CD4-positive, alpha-beta T cell (primary cell): ENCODE results near the gene LPCAT3. TPM values are rescaled to one million over a fixed set of nuclear protein-coding genes. Genes with fewer than 3 reads are reported as not detected.

Source experiments
- ATAC-seq: fragments of 200-7000 bp; cut with Tn5 transposase; one replicate; pipeline ENCODE4 v1.10.0; 2022; ENCODE audit warnings: mild to moderate bottlenecking; ENCODE audit not compliant: poor library complexity
- CTCF ChIA-PET: fragments of 350-600 bp; sonication (Branson Sonifier 250); formaldehyde crosslinking; loops from one replicate; lab custom pipeline; 2021; ENCODE audit warnings: antibody characterized with exemption, inconsistent platforms; lab: Charles Lee
- POLR2A ChIA-PET: fragments of 350-600 bp; sonication (Branson Sonifier 250); formaldehyde crosslinking; loops from one replicate; lab custom pipeline; 2021; ENCODE audit warnings: antibody characterized with exemption, inconsistent platforms; lab: Charles Lee
- DNase-seq, 14 experiments: peaks; one replicate each; pipeline ENCODE4 v3.0.0-alpha.2; 2013 to 2020; ENCODE audit warnings: mixed read lengths in 2 of 14
- H3K27ac ChIP-seq, 2 donors: one replicate each; pipeline versions ENCODE4 v1.5.1 to v1.7.0; 2013; ENCODE audit warnings: low read length in 2 of 2, low read depth in 1 of 2, mild to moderate bottlenecking in 1 of 2
- H3K27me3 ChIP-seq, 2 experiments: 1 replicate in 1 of 2; 2 replicates in 1 of 2; pipeline versions ENCODE4 v1.6.1 to v1.7.0; 2013; ENCODE audit warnings: low read length in 2 of 2, control low read depth in 1 of 2, mild to moderate bottlenecking in 1 of 2, moderate library complexity in 1 of 2; ENCODE audit not compliant: insufficient read depth in 2 of 2, control insufficient read depth in 1 of 2
- H3K36me3 ChIP-seq: one replicate; pipeline ENCODE4 v1.6.1; 2013; ENCODE audit warnings: low read length, control low read depth; ENCODE audit not compliant: insufficient read depth
- H3K4me1 ChIP-seq: one replicate; pipeline ENCODE4 v1.6.1; 2013; ENCODE audit warnings: low read length, control low read depth; ENCODE audit not compliant: insufficient read depth
- H3K4me3 ChIP-seq: one replicate; pipeline ENCODE4 v1.5.1; 2013; ENCODE audit warnings: mild to moderate bottlenecking, low read length, moderate library complexity
- H3K9me3 ChIP-seq, 2 experiments: 1 replicate in 1 of 2; 2 replicates in 1 of 2; pipeline versions ENCODE4 v1.6.1 to v1.7.0; 2013; ENCODE audit warnings: low read length in 2 of 2, mild to moderate bottlenecking in 2 of 2, control low read depth in 1 of 2, moderate library complexity in 1 of 2; ENCODE audit not compliant: control insufficient read depth in 1 of 2, insufficient read depth in 1 of 2
- H3K27ac Mint-ChIP-seq: one replicate; pipeline ENCODE4 v1.8.0; 2020; ENCODE audit warnings: mixed read lengths
- H3K27me3 Mint-ChIP-seq: one replicate; pipeline ENCODE4 v1.8.0; 2021; ENCODE audit warnings: mixed read lengths
- H3K36me3 Mint-ChIP-seq: one replicate; pipeline ENCODE4 v1.8.0; 2021; ENCODE audit warnings: low read depth, mixed read lengths
- H3K4me1 Mint-ChIP-seq: one replicate; pipeline ENCODE4 v1.8.0; 2021; ENCODE audit warnings: low read depth, mixed read lengths
- H3K4me3 Mint-ChIP-seq: one replicate; pipeline ENCODE4 v1.8.0; 2020; ENCODE audit warnings: mild to moderate bottlenecking, mixed read lengths
- H3K9me3 Mint-ChIP-seq: one replicate; pipeline ENCODE4 v1.8.0; 2020; ENCODE audit warnings: mixed read lengths
- intact Hi-C, 2 experiments: fragments of 100-400 bp; cut with DNase I in 1 of 2; cut with micrococcal nuclease in 1 of 2; formaldehyde crosslinking; loops; one replicate each; pipeline versions ENCODE4 v1.15.1 to v1.9.0; 2023 to 2025; cut with DNase I, micrococcal nuclease
- total RNA-seq, 174 experiments: library from RNA in 2 of 174; stranded (reverse) in 2 of 174; gene quantifications; one replicate each; pipeline ENCODE4 v1.2.3 and lab custom pipeline; 2021 to 2026
- TF ChIP-seq, protein P1 (sequence below): fragments of 200-600 bp; IDR thresholded peaks from one replicate; pipeline ENCODE4 v1.8.0; 2022; ENCODE audit warnings: antibody characterized with exemption, mild to moderate bottlenecking

Gene LPCAT3
- total RNA-seq, 2 experiments from 2014 or later: 11.8 to 14.8 TPM

DNA sequence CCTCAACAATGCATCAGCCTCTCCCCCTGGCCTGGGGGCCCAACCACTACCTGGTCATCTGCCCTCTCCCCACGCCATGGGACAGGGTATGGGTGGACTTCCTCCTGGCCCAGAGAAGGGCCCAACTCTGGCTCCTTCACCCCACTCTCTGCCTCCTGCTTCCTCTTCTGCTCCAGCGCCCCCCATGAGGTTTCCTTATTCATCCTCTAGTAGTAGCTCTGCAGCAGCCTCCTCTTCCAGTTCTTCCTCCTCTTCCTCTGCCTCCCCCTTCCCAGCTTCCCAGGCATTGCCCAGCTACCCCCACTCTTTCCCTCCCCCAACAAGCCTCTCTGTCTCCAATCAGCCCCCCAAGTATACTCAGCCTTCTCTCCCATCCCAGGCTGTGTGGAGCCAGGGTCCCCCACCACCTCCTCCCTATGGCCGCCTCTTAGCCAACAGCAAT is 82.1 kb downstream of the LPCAT3 start:
- TF ChIP-seq, protein P1, sequence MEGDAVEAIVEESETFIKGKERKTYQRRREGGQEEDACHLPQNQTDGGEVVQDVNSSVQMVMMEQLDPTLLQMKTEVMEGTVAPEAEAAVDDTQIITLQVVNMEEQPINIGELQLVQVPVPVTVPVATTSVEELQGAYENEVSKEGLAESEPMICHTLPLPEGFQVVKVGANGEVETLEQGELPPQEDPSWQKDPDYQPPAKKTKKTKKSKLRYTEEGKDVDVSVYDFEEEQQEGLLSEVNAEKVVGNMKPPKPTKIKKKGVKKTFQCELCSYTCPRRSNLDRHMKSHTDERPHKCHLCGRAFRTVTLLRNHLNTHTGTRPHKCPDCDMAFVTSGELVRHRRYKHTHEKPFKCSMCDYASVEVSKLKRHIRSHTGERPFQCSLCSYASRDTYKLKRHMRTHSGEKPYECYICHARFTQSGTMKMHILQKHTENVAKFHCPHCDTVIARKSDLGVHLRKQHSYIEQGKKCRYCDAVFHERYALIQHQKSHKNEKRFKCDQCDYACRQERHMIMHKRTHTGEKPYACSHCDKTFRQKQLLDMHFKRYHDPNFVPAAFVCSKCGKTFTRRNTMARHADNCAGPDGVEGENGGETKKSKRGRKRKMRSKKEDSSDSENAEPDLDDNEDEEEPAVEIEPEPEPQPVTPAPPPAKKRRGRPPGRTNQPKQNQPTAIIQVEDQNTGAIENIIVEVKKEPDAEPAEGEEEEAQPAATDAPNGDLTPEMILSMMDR: no peak
- Histone ChIP-seq H3K27me3 (no peaks in the 10 kb centered on the region), H3K4me3 (peak overlapping the region; percentile 72), H3K27ac (peak overlapping the region; percentile 89 to 92), H3K9me3 (no peaks in the 10 kb centered on the region), H3K4me1 (peaks cover 49% of the 10 kb centered on the region), H3K36me3 (peaks cover 18% of the 10 kb centered on the region)
- no peaks in the 10 kb centered on the region for H3K9me3 Mint-ChIP-seq
- ATAC-seq: no peak
- no peaks in the 10 kb centered on the region for H3K27me3 Mint-ChIP-seq
- ChIA-PET CTCF (interaction anchor here (0.9 to 3.0 kb wide), 4 partner anchors 8 to 25 kb away, joined by 3 to 26 read pairs (median 6); partner anchors contain the start of gene ATN1), POLR2A (interaction anchor here (1.5 to 4.9 kb wide), 12 partner anchors 8 to 213 kb away, joined by 3 to 89 read pairs (median 26); partner anchors contain the start of genes ATN1, C12orf57, C1RL and CDCA3)
- H3K27ac Mint-ChIP-seq: peak overlapping the region; percentile 95
- peaks cover 28% of the 10 kb centered on the region for H3K36me3 Mint-ChIP-seq
- peak overlapping the region; percentile 81 for H3K4me3 Mint-ChIP-seq
- intact Hi-C loops: loop anchor here in 1 of 2 experiments (5.0 kb wide), 1 partner anchor 36 kb away; the partner anchor contains the start of genes EMG1 and PHB2
- no peak for DNase-seq
- peaks cover 62% of the 10 kb centered on the region for H3K4me1 Mint-ChIP-seq

DNA sequence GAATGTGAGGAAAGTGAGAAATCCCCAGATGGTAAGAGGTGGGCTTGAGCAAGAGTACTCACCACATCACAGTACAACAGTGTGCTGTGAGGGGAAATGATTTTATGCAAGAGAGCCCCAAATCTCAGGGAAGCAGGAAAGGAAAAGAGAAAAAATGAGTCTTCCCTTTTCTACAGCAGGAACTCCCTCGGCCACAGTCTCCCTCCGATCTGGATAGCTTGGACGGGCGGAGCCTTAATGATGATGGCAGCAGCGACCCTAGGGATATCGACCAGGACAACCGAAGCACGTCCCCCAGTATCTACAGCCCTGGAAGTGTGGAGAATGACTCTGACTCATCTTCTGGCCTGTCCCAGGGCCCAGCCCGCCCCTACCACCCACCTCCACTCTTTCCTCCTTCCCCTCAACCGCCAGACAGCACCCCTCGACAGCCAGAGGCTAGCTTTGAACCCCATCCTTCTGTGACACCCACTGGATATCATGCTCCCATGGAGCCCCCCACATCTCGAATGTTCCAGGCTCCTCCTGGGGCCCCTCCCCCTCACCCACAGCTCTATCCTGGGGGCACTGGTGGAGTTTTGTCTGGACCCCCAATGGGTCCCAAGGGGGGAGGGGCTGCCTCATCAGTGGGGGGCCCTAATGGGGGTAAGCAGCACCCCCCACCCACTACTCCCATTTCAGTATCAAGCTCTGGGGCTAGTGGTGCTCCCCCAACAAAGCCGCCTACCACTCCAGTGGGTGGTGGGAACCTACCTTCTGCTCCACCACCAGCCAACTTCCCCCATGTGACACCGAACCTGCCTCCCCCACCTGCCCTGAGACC is 82.7 kb downstream of the LPCAT3 start:
- Histone ChIP-seq H3K4me3 (no peak overlapping the region), H3K27me3 (no peaks in the 10 kb centered on the region), H3K4me1 (peaks cover 49% of the 10 kb centered on the region), H3K9me3 (no peaks in the 10 kb centered on the region), H3K27ac (peak overlapping the region; percentile 89 to 92), H3K36me3 (peaks cover 17% of the 10 kb centered on the region)
- TF ChIP-seq, protein P1: no peak
- no peaks in the 10 kb centered on the region for H3K27me3 Mint-ChIP-seq
- no peak for DNase-seq
- ChIA-PET CTCF (interaction anchor here (0.9 to 3.0 kb wide), 6 partner anchors 7 to 63 kb away, joined by 3 to 26 read pairs (median 6); partner anchors contain the start of genes ATN1 and SPSB2), POLR2A (interaction anchor here (2.7 to 4.9 kb wide), 5 partner anchors 9 to 67 kb away, joined by 21 to 89 read pairs (median 38); partner anchors contain the start of genes ATN1, C12orf57, RNU7-1 and SPSB2)
- ATAC-seq: no peak
- intact Hi-C loops: loop anchor here in 1 of 2 experiments (5.0 kb wide), 1 partner anchor 37 kb away; the partner anchor contains the start of genes EMG1 and PHB2
- peak overlapping the region; percentile 82 for H3K4me3 Mint-ChIP-seq
- H3K9me3 Mint-ChIP-seq: no peaks in the 10 kb centered on the region
- peak overlapping the region; percentile 95 for H3K27ac Mint-ChIP-seq
- peaks cover 28% of the 10 kb centered on the region for H3K36me3 Mint-ChIP-seq
- peaks cover 68% of the 10 kb centered on the region for H3K4me1 Mint-ChIP-seq

DNA sequence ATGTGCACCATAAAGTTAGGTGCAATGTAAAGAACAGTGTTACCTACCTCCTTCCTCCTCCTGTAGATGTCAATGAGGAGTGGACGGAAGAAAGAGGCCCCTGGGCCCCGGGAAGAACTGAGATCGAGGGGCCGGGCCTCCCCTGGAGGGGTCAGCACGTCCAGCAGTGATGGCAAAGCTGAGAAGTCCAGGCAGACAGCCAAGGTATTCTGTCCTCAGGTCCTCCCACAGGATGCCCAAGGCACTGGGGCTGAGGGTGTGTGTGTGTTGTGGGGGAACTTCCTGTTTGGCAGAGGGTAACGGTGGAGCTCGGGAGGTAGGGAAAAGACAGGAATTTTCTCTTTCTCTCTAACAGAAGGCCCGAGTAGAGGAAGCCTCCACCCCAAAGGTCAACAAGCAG is 84.2 kb downstream of the LPCAT3 start:
- no peaks in the 10 kb centered on the region for H3K27me3 Mint-ChIP-seq
- Histone ChIP-seq H3K27me3 (no peaks in the 10 kb centered on the region), H3K4me3 (no peak overlapping the region), H3K36me3 (peaks cover 17% of the 10 kb centered on the region), H3K27ac (no peak overlapping the region), H3K9me3 (no peaks in the 10 kb centered on the region), H3K4me1 (peaks cover 60% of the 10 kb centered on the region)
- intact Hi-C loops: no loop called here
- ChIA-PET CTCF (interaction anchor here (1.0 kb wide), 2 partner anchors 20 to 62 kb away, joined by 3 to 4 read pairs; partner anchors contain the start of genes ENO2 and SPSB2), POLR2A (interaction anchor here (0.8 to 4.9 kb wide), 3 partner anchors 8 to 321 kb away, joined by 3 to 76 read pairs (median 21); partner anchors contain the start of genes ATN1, C12orf57 and RNU7-1)
- DNase-seq: no peak
- H3K4me3 Mint-ChIP-seq: peak overlapping the region; percentile 82
- TF ChIP-seq, protein P1: no peak
- no peaks in the 10 kb centered on the region for H3K9me3 Mint-ChIP-seq
- H3K4me1 Mint-ChIP-seq: peaks cover 78% of the 10 kb centered on the region
- no peak for ATAC-seq
- peaks cover 28% of the 10 kb centered on the region for H3K36me3 Mint-ChIP-seq
- H3K27ac Mint-ChIP-seq: peak overlapping the region; percentile 95
